Central memory CD4-positive, alpha-beta T cell (primary cell): ENCODE data around the gene TMX3.

Experiments used
- DNase-seq: peaks from one replicate; pipeline ENCODE4 v3.0.0; 2022
- total RNA-seq, 3 experiments: gene quantifications; one replicate each; lab custom pipeline; 2026; lab: John Stamatoyannopoulos, UW

Gene TMX3, protein sequence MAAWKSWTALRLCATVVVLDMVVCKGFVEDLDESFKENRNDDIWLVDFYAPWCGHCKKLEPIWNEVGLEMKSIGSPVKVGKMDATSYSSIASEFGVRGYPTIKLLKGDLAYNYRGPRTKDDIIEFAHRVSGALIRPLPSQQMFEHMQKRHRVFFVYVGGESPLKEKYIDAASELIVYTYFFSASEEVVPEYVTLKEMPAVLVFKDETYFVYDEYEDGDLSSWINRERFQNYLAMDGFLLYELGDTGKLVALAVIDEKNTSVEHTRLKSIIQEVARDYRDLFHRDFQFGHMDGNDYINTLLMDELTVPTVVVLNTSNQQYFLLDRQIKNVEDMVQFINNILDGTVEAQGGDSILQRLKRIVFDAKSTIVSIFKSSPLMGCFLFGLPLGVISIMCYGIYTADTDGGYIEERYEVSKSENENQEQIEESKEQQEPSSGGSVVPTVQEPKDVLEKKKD
- 83.9 to 138 (median 109) reads per million in 3 experiments for total RNA-seq

DNA sequence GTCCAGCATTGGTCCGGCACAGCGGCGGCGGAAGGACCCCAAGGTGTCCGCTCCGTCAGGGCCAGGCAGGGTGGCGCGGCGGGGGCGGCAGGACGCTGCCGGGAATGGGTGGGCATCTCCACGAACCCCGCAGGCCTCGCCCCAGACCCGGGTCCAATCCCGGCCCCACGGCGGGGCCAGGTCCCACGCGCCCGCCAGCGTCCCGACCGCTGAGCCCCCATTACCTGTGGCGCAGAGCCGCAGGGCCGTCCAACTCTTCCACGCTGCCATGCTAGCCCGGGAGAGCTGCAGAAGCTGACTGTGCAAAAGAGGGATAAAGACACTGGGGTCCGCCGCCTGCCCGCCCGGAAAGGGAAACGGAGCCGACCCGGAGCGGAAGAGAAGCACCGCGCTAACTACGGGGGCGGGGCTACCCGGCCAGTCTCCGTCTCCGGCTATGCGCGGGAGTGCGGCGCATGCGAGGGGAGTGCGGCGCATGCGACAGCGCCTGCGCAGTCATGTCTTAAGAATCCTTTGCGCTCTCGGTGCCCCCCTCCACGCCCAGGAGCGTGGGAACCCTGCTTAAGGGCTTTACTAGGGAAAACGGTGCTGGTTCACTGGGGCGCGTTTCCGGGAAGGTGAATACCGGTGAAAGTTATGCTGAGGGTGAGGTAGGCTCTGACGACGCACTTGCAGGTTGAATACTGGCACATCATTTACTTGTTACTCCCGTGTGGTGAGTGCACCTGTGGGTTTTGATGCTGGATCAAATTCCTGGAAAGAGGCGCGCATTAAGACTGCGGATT is at the start of gene TMX3:
TMX3 (minus strand) TSS at position 397 of the 785 bp plus-strand sequence; CDS start at position 270, 127 bp downstream.
- DNase-seq = peak; percentile 90

DNA sequence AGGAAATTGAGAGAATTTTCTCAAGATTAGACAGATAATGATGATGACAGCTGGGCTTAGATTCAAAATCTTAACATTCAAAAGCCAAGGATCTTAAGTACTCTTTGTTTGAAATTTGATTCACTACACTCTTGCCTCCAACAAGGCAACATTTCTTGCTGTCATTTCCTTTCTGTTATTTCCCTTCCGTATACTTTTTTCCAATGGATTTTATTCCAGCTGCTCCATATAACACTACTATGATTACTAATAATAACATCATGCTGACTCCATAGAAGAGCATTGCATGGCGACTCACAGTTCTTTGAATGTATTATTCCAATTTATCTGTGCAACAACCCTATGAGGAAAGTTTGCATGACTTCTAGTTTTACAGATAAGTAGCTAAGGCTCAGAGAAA is 49.1 kb upstream of the TMX3 start:
- DNase-seq = no peak

DNA sequence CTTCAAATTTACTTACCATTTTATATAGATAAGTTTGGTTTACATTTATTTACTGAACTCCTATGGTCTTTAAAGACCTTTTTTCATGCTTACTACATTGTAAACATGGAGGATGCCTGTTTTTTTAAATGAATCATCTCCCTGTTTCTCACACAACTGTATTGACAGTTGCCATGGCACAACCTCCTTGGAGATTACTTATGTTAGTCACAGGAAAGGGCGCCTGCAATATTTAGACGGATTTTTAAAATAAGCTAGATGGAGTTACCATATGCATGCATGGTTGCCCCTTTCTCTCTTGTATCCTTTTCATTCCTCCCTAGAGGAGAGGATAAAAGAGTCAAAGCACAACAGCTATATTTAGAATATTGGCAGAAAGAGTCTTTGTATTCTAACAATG is 48.2 kb upstream of the TMX3 start:
- no peak for DNase-seq

DNA sequence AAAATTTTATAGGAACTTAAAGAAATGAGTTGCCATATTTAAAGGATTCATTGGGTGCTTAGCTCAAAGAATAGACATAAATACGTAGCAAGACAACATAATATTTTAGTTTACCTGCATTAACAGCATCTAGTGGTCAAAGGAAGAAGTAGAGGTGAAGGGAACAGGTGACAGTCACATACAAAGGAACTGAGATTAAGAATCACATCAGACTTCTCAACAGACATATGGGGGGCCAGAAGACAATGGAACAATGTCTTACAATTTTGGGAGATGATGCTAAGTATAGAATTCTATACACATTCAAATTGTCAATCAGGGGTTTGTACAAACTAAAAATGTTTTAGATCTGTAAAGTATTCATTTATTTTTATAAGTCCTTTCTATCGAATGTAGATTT is 44.4 kb upstream of the TMX3 start:
- DNase-seq = no peak

DNA sequence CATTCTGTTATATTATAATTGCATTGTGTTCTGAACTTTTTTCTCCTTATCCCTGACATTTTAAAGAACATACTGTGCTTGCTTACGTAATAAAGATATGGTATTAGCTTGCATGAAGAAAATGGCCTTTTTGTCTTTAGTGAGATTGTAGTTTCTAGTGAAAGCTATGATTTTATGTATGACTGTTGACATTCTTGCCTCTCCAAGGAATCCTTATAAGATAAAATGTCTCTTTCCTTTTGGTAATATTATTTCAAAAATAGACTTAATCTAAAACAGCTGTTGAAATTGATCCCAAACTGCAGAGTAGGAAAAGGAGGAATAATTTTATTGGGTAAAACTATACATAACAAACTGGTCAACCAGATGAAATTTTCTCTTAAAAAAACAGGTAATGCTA is 42.2 kb upstream of the TMX3 start:
- DNase-seq = no peak

DNA sequence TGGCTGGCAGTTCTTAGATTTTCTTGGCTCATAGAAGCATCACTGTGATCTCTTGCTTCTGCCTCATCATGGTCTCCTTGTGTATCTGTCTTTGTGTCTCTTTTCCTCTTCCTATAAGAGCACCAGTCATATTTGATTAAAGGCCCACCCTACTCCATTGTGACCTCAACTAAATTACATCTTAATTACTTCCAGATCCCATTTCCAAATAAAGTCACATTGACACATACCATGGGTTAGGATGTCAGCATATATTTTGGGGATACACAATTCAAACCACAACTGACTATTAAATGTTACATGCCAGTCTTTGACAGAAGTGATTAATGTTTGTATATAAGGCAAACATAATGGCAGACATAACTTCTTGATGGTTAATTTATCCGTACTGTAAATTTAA is 27.3 kb upstream of the TMX3 start:
- no peak for DNase-seq

DNA sequence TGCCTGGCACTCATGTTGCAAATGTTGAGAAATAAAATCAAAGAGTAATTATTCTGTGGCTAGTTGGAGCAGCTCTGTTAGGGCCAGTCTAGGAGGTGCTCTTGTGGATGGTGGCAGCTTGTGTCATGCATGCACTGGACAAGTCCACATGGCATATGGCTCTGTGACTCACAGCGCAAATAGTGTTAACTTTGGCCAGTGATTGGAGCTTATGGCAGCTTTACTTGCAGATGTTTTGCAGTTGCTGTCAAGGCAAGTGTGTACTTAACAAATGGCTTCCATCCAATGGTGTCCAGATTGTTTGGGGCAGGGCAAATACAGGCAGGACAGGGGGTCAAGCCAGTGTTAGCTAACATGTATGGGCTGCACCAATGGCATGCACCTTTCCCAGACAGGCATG is 26.1 kb upstream of the TMX3 start:
- DNase-seq = no peak

DNA sequence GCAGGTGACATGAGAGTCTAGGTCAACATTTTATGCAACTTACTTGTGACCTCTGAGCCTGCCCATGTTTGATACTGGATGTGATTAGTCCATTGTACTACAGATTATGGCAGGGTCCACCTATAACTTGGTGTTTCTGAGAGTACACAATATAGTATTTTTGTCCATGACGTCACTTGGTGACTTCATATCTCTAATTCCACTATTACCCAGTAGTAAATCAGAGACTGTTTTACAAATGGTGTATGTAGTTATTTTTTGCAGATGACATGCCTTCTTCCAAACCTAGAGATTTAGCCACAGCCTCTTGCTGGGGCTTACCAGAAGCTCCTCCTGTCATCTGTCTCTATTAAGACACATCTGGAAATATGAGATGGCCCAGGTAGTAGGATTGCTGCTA is 24.6 kb upstream of the TMX3 start:
- no peak for DNase-seq

DNA sequence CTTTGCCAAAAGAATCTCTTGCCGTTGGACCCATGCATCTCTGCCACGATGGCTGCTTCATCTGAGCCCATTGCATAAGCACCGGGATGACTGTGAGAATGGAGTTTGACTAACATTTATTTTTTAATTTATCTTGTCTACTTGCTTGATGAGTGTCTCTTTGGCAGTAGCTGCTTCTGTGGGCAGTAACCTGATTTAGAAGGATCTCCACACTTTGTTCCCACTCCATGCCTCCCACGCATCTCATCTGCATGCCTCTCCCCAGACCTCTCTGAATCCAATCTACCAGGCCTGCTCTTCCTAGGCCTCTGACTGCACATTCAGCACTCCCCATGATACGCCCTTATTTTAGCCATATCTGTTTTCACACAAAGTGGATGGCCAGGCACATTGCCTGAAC is 23.7 kb upstream of the TMX3 start:
- no peak for DNase-seq

DNA sequence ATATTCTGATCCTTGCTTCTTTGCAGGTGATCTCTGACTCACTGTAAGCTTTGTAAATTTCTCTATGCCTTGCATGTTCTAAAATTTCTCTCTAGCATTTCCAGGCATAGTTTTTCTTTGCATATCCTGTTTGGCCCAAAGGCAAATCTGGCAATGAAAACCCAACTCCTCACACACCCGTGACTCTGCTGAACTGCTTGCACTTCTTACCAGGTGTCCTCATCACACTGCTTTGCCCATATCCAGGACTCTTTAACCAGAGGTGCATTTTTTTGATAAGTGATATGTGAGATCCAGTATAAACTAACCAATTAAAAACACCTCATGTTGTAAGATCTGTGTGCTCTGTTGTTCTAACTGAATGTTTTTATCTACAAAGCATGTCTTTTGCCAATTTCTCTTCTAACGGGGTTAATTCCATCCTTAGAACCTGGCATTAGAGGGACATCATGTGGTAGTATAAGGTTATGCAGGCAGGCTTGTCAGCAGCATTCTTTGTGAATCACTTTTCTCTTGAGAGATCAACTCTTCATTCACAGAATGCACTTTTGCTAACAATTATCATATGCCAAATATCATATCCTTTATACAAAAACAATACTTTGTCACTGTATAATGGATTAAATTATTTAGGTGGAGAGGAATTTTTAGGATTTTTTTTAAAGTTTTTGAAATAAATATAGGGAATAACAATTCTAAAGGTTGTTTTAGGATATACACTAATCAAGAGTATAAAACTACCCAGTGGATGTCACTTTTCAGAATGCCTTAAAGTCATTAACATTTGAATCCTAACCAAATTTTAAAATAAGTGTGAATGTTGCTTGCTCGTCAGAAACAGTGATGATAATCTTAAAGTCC is 20.8 kb upstream of the TMX3 start:
- DNase-seq = no peak

DNA sequence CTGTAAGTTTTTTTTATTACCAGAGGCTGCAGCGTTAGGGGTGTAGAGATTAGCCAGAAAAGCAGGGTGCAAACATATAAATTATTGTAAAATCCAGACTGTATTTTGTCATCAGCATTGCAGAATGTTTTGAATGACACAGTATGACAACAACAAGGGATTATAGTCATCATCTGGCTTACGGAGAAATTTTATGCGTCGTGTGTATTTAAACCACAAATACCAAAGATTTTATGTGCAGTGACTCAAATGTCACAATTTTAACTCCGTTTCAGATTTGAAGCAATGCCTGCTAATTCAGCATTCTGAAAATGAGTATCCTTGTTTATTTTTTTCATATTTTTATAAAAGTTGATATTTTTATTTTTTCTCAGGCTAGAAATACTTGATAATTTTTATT is 19.4 kb upstream of the TMX3 start:
- DNase-seq = no peak

DNA sequence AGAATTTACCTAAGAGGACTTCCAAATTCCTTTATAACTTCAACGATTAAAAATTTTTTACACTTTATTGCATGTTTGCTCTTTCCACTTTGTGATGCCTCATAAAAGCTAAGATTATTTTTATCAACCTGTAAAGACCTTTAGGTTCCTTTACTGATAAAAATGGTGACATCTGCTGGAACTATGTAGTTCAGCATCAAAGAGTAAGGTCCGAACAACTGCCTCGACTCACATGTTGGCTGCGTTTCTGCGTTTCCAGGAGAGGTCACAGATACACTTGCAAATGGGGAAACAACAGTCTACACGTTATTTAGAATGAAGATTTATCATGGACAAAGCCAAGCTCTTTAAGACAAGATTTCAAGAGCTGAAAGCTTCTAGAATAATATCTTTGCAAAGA is 18.8 kb upstream of the TMX3 start:
- no peak for DNase-seq

DNA sequence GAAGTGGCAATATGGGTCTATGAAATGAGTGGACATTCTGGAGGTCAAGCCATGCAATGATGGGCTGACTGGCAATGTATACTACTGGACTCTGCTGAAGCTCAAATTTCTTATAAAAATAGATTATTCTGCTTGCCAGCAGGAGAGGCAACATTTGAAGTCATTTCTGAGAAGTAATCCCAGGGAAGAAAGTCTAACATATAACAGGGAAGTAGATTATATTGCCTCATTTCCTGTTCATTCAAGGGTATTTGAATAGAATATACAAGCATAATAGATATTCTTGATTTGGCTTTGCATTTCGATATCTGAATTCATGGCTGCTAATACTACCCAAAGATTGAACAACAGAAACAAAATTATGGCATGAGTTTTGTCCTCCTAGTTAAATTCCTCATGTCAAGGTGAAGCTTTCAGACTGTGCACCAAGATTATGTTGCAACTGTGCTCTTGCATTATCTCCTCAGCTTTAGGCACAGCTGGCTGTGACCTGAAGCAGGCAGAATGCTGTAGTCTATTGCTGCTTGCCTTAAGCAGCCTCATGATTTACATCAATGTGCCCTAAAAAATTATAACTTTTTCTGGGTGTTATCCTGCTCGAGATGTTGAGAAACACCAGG is 13.3 kb upstream of the TMX3 start:
- DNase-seq = no peak

DNA sequence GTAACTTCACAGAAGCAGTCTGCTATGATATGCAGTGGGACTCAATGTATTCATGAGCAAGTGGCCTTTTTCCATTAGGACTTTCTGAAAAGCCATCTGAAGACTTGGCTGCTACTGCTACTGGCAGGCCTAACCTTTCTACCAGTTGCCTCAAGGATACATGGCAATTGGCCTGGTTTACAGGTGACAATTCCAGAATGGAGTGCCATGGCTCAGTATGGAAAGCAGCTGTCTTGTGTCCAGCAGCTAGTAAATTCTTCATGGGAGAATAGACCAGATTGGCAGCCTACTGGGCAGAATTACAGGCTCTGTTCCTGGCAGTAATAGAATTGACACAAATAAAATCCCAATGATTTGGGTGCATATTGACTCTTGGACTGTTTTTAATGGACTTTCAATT is 12.6 kb upstream of the TMX3 start:
- DNase-seq = no peak

DNA sequence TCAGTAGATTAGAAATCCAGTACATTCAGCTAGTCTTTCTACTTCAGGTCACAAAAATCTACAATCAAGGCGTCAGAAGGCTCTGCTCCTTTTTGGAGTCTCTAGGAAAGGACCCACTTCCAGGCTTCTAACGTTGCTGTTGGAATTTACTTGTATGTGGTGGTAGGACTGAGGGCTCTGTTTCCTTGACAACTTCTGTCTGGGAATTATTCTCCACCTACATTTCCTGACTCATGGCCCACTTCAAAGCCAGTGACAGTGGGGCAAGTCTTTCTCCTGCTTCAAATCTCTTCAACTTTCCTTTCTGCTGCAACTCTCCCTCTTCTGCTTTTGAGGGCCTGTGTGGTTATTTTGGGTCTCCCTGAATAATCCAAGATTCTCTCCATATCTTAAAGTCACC is 10.4 kb upstream of the TMX3 start:
- DNase-seq = no peak

DNA sequence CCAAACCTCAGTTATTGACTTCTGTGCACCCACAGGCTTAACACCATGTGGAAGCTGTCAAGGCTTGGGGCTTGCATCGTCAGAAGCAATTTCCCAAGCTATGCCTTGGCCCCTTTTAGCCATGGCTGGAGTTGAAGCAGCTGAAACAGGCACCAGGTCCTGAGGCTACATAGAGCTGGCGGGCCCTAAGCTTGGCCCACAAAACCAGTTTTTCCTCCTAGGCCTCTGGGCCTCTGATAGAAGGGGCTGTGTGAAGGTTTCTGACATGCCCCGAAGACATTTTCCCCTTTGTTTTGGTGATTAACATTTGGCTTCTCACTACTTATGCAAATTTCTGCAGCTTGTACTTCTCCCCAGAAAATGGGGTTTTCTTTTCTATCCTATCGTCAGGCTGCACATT is 9.1 kb upstream of the TMX3 start:
- no peak for DNase-seq

DNA sequence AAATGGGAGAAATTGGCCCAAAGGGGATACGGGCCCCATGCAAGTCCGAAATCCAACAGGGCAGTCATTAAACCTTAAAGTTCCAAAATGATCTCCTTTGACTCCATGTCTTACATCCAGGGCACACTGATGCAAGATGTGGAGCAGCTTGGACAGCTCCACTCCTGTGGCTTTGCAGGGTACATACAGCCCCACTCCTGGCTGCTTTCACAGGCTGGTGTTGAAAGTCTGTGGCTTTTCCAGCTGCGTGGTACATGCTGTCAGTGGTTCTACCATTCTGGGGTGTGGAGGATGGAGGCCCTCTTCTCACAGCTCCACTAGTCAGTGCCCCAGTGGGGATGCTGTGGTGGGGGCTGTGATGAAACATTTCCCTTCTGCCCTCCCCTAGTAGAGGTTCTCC is 8.6 kb upstream of the TMX3 start:
- no peak for DNase-seq

DNA sequence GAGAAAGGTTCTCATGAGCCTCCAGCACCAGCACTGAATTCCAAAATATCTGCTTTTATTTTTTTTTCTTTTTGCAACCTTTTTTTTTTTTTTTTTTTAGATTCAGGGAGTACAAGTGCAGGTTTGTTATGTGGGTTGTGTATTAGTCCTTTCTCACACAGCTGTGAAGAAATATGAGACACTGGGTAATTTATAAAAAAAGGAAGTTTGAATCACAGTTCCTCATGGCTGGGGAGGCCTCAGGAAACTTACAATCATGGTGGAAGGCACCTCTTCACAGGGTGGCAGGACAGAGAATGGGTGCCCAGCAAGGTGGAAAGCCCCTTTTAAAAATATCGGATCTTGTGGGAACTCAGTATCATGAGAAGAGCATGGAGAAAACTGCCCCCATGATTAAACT is 7.9 kb upstream of the TMX3 start:
- no peak for DNase-seq

DNA sequence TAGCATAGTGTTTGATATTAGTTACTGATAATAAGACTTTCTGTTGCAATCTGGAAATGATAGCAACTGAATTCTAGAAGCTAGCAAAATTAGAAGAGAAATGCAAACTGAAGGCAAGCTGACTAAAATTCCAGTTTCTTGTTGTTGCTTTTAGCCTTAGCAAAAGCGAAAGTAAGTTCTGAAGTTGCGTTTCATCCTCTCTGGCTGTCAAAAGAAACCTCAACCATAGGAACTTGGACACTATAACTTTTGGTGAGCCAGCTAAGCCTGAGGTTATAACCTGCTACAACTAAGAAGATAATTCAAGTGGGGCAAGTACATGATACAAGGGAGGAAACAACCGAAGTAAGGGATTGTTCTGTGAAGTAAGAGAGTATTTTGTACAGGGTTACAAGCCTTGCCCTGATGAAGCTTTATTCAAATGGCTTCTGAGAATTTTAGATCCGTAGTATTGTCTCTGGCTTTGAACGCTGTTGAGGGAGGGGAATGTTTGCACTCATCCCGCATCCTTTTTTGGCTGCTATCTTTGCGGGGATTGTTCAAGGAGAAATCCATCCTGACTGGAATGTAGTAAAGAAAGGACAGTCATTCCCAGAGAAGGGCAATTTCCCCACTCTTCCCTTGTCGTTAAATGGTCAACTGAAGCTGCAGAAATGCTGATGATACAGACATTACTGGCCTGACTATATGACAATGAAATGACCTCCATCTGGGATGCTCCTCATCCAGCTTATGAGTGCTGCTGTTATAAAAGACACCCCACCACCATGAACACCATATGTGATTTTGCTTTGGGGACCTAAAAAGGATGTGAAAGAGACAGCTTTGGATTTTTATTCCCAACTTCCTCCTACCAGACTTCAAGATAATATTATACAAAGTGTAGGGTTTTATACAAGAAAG is 7.0 kb upstream of the TMX3 start:
- DNase-seq = peak; percentile 24

DNA sequence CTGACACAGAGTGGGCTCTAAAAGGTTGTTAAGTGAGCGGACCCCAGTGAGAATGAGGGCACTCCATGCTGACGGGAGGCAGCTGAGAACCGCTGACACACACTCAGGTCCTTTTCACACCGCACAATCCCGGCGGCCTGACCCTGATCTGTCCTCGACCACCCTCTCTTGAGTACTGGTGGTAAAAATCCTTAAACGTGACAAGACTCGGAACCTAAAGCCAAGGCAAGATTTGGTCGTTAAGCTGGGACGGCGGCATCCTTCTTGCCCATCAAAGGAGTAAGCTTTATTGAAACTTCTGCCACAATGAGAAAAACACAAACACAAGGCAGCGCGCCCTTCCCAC is 569 bp downstream of the TMX3 start:
- DNase-seq = no peak

DNA sequence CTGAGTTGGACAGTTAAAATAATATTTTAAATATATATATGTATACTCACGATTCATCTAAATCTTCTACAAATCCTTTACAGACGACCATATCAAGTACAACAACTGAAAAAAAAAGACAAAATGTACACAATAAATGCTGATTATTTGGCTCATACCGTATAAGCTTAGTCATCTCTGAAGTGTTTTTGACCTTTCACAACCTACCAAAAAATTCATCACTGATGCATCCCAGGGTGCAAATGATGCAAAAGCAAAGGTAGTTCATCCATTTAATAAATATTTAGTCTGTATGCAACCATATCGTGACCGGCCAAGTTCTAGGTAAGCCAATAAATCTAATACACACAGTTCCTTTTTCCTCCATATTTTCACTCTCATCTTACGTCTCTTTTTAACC is 1.1 kb downstream of the TMX3 start:
- DNase-seq = no peak

DNA sequence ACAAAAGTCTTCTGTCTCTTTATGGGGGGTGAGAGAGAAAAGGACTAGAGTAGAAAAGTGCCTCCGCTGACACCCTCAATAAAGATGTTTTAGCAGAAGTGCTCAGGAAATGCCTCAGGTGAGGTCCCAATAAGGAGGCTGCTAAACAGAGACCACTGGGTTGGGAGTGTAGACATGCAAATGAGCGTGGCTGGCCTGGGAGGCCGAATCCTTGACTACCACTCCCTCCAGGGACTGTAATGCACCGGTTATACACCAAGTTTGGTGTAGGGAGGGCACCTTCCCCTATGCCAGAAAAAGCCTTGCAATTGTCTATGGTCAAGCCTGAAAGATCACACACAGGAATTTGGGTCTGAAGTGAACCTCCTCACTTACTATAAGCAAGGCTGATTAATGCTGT is 1.8 kb downstream of the TMX3 start:
- DNase-seq = no peak
